ENCODE data around the gene PSAT1. TPM values are rescaled to one million over a fixed set of nuclear protein-coding genes. Genes with fewer than 3 reads are reported as not detected.
A peak's percentile ranks its signal among the peaks of the same experiment; 100 is the strongest.

The PSAT1 gene
- total and polyA plus RNA-seq, 2 of the 13 experiments (the other 11 are each of a cell fraction or from before 2014, with no cell fraction given): 135 to 229 TPM

- TF ChIP-seq MAFK (conservative IDR thresholded peaks at IDR 0.05 in 1 of 2, IDR thresholded peaks at IDR 0.05 in 1 of 2; ENCODE audit: low read length in 2 of 2) (no peak), NFE2L1 (CRISPR knock-in tag; IDR thresholded peaks at IDR 0.05; ENCODE audit: borderline replicate concordance) (no peak), ARID2 (CRISPR knock-in tag; IDR thresholded peaks at IDR 0.05; ENCODE audit: borderline replicate concordance) (peak; percentile 72; the same call in 1 of the 2 replicates), SMC3 (IDR thresholded peaks at IDR 0.05; ENCODE audit: low read length) (no peak), KAT2B (IDR thresholded peaks at IDR 0.05; ENCODE audit: borderline replicate concordance, low read depth, low read length) (no peak), ZFP90 (CRISPR knock-in tag; IDR thresholded peaks at IDR 0.05; ENCODE audit: borderline replicate concordance) (0 out of 2 replicates have a peak, but pooled peaks have one; percentile 92), SIX4 (CRISPR knock-in tag; IDR thresholded peaks at IDR 0.05) (no peak), AKAP8 (CRISPR knock-in tag; IDR thresholded peaks at IDR 0.05) (peak; percentile 57; the same call in 1 of the 2 replicates), ZNF607 (CRISPR knock-in tag; IDR thresholded peaks at IDR 0.05; ENCODE audit: borderline replicate concordance) (peak; percentile 66), CHCHD3 (CRISPR knock-in tag; IDR thresholded peaks at IDR 0.05) (no peak), ATF5 (CRISPR knock-in tag; IDR thresholded peaks at IDR 0.05; ENCODE audit: low read depth) (no peak), ZNF768 (CRISPR knock-in tag; IDR thresholded peaks at IDR 0.05) (peak; percentile 63; the same call in 1 of the 2 replicates), SKI (IDR thresholded peaks at IDR 0.05; ENCODE audit: partially characterized antibody) (peak; percentile 47), POLR2A (IDR thresholded peaks at IDR 0.05; ENCODE audit: insufficient read depth in 1 of 2, low read depth in 2 of 2, low read length in 2 of 2) (peak; percentile 87 to 98), CHD4 (IDR thresholded peaks at IDR 0.05; ENCODE audit: borderline replicate concordance, low read length) (no peak), ZNF207 (IDR thresholded peaks at IDR 0.05; ENCODE audit: borderline replicate concordance) (no peak), ZNF367 (CRISPR knock-in tag; IDR thresholded peaks at IDR 0.05; ENCODE audit: borderline replicate concordance) (no peak; the same call in 1 of the 2 replicates), ZNF737 (CRISPR knock-in tag; IDR thresholded peaks at IDR 0.05; ENCODE audit: borderline replicate concordance) (peak; percentile 66), ZNF543 (CRISPR knock-in tag; IDR thresholded peaks at IDR 0.05) (no peak), NBN (conservative IDR thresholded peaks at IDR 0.05) (no peak), MTERF4 (CRISPR knock-in tag; IDR thresholded peaks at IDR 0.05) (peak; percentile 83; the same call in 1 of the 2 replicates), STAG1 (CRISPR knock-in tag; IDR thresholded peaks at IDR 0.05) (0 out of 2 replicates have a peak, but pooled peaks have one; percentile 5), ZNF615 (CRISPR knock-in tag; IDR thresholded peaks at IDR 0.05; ENCODE audit: borderline replicate concordance) (no peak)
- TF ChIP-seq, protein P1, sequence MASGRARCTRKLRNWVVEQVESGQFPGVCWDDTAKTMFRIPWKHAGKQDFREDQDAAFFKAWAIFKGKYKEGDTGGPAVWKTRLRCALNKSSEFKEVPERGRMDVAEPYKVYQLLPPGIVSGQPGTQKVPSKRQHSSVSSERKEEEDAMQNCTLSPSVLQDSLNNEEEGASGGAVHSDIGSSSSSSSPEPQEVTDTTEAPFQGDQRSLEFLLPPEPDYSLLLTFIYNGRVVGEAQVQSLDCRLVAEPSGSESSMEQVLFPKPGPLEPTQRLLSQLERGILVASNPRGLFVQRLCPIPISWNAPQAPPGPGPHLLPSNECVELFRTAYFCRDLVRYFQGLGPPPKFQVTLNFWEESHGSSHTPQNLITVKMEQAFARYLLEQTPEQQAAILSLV (CRISPR knock-in tag; IDR thresholded peaks at IDR 0.05; ENCODE audit: borderline replicate concordance): peak; percentile 37; the same call in 1 of the 2 replicates
- TF ChIP-seq, protein P2, sequence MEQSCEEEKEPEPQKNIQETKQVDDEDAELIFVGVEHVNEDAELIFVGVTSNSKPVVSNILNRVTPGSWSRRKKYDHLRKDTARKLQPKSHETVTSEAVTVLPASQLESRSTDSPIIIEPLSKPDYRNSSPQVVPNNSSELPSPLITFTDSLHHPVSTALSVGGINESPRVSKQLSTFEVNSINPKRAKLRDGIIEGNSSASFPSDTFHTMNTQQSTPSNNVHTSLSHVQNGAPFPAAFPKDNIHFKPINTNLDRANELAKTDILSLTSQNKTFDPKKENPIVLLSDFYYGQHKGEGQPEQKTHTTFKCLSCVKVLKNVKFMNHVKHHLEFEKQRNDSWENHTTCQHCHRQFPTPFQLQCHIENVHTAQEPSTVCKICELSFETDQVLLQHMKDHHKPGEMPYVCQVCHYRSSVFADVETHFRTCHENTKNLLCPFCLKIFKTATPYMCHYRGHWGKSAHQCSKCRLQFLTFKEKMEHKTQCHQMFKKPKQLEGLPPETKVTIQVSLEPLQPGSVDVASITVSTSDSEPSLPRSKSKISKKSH (CRISPR knock-in tag; IDR thresholded peaks at IDR 0.05; ENCODE audit: borderline replicate concordance): peak; percentile 98
Measured at GRCh38 chr9:78296893-78297671, at the start of gene PSAT1 (continued).

All from HepG2 (cell line).